ENCODE results near the gene FAHD2A. TPM values are rescaled to one million over a fixed set of nuclear protein-coding genes. Genes with fewer than 3 reads are reported as not detected.
A peak's percentile ranks its signal among the peaks of the same experiment; 100 is the strongest.
"Not testable (repeated sequence)": the region's sequence is repeated elsewhere in the genome, so short reads cannot be mapped to it uniquely, and the experiment has no call there.

Gene FAHD2A, protein sequence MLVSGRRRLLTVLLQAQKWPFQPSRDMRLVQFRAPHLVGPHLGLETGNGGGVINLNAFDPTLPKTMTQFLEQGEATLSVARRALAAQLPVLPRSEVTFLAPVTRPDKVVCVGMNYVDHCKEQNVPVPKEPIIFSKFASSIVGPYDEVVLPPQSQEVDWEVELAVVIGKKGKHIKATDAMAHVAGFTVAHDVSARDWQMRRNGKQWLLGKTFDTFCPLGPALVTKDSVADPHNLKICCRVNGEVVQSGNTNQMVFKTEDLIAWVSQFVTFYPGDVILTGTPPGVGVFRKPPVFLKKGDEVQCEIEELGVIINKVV
- total RNA-seq: 10 to 100 TPM; 34.8 to 38.2 TPM

DNA sequence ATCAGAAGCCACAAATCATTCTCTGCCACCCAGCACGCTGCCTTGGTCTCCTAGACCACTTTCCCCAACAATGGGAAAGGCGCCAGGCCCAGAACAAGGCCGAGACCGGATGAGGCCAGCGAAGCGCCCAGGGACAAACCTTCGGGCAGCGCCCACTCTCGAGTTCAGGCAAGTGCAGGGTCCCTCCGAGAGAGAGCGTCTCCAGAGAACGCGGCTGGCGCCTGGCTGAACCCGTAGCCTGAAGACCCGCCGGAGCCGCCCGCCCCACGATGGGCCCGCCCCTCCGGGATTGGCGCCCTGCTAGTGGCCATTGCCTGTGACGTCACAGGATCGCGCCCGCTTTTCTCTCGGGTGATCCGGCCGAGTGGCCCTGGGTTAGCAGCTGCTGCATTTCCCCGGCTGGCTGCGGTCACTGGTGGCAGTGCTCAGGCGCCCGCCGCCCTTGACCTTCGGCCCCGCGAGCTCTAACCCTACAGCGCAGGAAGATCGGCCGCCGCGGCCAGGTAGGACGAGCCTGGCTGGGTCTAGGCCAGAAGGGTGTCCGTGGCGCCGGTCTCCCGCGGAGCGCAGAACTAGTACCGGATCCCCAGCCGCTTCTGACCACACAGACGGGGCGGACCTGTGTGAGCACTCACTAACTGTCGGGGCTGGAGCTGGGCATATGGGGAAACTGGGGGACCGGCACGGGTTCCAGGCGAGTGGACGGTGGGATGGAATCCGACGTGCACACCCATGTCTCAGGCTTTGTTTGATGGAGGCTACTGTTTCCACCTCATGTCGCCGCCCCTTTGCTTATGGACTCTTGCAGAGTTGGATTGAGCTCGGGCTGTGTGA is at the start of gene FAHD2A:
Gene FAHD2A (plus strand): TSS at position 339 of the 834 bp plus-strand sequence. CDS start 2,851 bp downstream, outside the sequence.
- H3K9me3 Mint-ChIP-seq: no peaks in the 10 kb centered on the region
- peak within 1 kb of the TSS; percentile 96 for H3K27ac Mint-ChIP-seq
- POLR2A ChIA-PET: interaction anchor here (0.7 to 1.0 kb wide), 2 partner anchors 14 to 346 kb away, joined by 3 to 4 read pairs; no protein-coding TSS in a partner anchor
- no peaks in the 10 kb centered on the region for H3K27me3 Mint-ChIP-seq
- H3K36me3 Mint-ChIP-seq: peaks cover 2% of the 10 kb centered on the region
- peaks cover 15% of the 10 kb centered on the region for H3K4me1 Mint-ChIP-seq
- DNase-seq: peak; percentile 96
- ATAC-seq (ENCODE audit: low read depth): peak; percentile 93
- H3K4me3 Mint-ChIP-seq: peak within 1 kb of the TSS; percentile 94

DNA sequence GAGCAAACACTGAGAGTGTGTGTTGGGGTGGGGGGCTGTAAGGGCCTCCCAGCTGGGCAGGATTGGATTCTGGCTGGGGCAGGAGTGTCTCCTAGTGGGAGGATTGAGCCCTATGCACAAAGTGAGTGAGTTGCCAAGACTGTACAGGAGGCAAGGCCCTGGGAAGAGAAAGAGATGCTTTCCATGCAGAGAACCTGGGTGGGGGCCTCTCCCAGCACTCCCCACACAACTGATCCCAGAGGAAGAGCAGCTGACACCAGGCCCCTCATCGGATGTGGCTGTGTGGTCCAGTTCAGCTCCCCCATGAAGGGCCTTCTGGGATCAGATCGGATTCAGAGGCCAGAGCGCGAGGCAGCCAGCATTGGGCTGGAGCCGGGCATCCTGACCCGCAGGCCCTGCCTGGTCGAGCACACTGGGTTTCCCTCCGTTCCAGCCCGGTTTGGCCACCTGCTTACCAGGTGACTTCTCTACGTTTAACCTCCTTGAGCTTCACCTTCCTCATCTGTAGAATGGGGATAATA is 49.4 kb upstream of the FAHD2A start:
- ATAC-seq (ENCODE audit: low read depth) (no peak), DNase-seq (no peak)
- H3K4me3 Mint-ChIP-seq: no peak overlapping the region
- POLR2A ChIA-PET: no interaction called here
- H3K9me3 Mint-ChIP-seq: no peaks in the 10 kb centered on the region
- no peaks in the 10 kb centered on the region for H3K4me1 Mint-ChIP-seq
- no peak overlapping the region for H3K27ac Mint-ChIP-seq
- H3K36me3 Mint-ChIP-seq: no peaks in the 10 kb centered on the region
- peaks cover 6% of the 10 kb centered on the region for H3K27me3 Mint-ChIP-seq

DNA sequence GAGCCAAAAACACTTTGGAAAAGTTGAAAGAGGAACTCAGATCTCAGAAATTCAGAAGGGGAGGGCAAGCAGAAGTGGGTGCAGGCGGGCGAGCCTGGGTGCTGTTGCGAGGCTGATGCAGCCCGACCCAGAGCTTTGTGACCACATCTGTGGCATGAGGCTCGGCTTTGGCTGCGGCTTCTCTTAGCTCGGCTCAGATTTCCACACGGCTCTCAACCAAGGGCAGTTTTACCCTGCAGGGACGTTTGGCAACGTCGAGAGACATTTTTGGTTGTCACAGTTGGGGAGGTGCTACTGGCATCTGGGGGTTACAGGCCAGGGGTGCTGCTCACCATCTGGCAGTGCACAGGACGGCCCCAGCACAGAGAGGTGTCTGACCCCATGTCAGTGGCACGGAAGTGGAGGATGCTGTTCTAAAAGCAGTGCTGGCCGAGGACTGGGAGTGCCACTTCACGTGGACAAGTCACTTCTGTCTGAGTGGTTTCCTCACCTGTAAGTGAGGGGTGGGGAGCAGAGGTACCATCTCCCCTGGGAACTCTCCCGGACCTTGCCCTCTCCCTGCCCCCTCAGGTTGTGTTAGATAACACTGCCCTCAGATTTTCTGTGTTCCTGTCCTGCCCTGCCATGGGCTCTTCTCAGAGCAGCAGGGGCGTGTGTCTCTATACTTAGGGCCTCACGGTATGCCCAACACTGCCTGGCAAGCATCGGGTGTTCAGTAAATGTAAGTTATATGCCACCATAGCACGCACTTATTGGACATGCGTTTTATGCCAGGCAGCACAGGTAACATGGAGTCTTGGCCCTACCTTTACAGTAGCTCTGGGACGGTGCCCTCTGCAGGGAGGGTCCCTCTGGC is 48.7 kb upstream of the FAHD2A start:
- no peak overlapping the region for H3K27ac Mint-ChIP-seq
- no peaks in the 10 kb centered on the region for H3K9me3 Mint-ChIP-seq
- no peak for ATAC-seq (ENCODE audit: low read depth)
- H3K27me3 Mint-ChIP-seq: peaks cover 3% of the 10 kb centered on the region
- H3K36me3 Mint-ChIP-seq: no peaks in the 10 kb centered on the region
- DNase-seq: no peak
- no peaks in the 10 kb centered on the region for H3K4me1 Mint-ChIP-seq
- POLR2A ChIA-PET: no interaction called here
- no peak overlapping the region for H3K4me3 Mint-ChIP-seq

DNA sequence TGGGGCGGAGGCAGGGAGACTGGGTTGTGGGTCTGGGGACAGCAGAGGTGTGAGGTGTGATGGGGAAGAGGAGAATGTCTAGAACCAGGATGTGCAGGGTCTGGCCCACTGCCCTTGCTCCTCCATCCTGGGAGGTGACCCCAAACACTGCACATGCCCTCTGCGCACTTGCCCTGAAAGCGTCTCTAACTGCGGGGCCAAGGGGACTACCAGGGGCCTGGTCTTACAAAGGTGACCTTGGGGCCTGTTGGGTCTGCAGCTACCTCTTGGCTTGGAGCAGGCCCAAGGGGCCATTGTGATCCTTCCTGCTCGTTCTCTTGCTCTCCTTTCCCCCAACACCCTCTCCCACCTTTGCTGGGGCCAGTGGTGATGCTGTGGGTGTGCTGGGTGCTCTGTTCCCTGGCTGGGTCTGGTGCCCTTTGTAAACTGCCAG is 48.0 kb upstream of the FAHD2A start:
- POLR2A ChIA-PET: no interaction called here
- no peaks in the 10 kb centered on the region for H3K9me3 Mint-ChIP-seq
- H3K27me3 Mint-ChIP-seq: peaks cover 3% of the 10 kb centered on the region
- no peaks in the 10 kb centered on the region for H3K36me3 Mint-ChIP-seq
- no peak overlapping the region for H3K27ac Mint-ChIP-seq
- H3K4me3 Mint-ChIP-seq: no peak overlapping the region
- no peaks in the 10 kb centered on the region for H3K4me1 Mint-ChIP-seq
- no peak for ATAC-seq (ENCODE audit: low read depth)
- DNase-seq: no peak

DNA sequence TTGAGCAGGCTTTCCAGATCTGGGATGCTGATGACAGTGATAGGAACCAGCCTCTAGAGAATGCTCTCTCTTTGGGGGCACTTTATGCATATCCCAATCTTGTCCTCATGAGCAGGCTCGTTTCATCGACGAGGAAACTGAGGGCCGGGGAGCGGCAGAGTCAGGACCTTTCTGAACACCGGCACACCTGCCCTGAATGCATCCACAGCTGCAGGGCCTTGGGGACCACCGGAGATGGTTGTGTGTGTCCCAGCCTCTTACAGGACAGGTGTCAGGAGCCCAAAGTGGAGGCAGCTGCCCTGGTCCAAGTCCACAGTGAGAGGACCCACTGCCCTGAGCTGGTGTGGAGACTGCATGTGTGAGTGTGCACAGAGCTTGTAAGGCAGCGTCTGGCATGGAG is 47.6 kb upstream of the FAHD2A start:
- no peaks in the 10 kb centered on the region for H3K4me1 Mint-ChIP-seq

DNA sequence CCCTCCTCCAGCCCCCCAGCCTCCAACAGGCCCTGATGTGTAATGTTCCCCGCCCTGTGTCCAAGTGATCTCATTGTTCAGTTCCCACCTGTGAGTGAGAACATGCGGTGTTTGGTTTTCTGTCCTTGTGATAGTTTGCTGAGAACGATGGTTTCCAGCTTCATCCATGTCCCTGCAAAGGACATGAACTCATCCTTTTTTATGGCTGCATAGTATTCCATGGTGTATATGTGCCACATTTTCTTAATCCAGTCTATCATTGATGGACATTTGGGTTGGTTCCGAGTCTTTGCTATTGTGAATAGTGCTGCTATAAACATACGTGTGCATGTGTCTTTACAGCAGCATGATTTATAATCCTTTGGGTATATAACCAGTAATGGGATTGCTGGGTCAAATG is 47.0 kb upstream of the FAHD2A start:
- H3K9me3 Mint-ChIP-seq; ATAC-seq (ENCODE audit: low read depth); H3K36me3 Mint-ChIP-seq; H3K27me3 Mint-ChIP-seq; H3K4me1 Mint-ChIP-seq; H3K27ac Mint-ChIP-seq; POLR2A ChIA-PET; H3K4me3 Mint-ChIP-seq; DNase-seq: not testable (repeated sequence)

More for the DNA sequence above, 47.6 kb upstream of the FAHD2A start:
- Mint-ChIP-seq H3K9me3 (no peaks in the 10 kb centered on the region), H3K27ac (no peak overlapping the region), H3K27me3 (peaks cover 3% of the 10 kb centered on the region), H3K4me3 (no peak overlapping the region), H3K36me3 (no peaks in the 10 kb centered on the region)
- DNase-seq (no peak), ATAC-seq (ENCODE audit: low read depth) (no peak)
- POLR2A ChIA-PET: no interaction called here

DNA sequence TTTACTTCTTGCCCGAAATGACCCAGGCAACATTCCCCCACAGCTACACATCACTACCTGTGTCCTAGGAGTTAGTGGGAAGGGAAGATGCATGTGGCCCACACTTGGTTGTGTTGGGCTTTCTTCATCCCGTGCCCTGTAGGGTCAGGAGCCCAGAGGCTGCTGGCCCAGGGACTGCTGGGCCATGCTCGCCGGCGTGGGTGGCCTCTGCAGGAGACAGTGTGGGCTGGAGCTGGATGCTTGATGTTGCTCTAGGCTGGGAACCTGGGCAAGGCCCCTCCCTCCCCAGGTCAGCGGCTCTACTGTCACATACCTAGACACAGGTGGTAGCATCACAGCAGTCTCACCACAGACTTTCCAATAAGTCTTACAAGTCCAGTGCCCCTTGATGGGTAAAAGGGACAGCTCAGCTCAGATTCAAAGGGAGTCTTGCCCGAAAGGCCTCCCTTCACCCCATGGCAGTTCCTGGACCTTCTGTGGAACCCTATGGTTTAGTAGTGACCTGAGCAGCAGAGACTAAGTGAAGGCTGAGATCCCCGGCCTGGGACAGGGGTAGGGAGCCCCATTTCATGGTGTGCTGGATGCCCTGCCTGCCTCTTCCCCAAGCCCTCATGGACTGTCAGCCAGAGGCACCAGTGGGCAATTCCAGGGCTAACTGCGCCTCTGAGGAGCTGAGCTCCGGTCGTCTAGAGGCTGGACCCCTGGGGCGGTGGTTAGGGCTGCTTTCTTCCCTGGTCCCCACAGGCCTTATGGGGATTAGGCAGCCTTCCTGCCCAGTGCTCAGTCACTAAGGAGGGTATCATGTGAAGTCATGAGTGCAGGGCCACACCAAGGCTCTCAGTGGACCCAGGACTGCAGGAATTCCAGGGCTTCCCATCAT is 45.4 kb upstream of the FAHD2A start:
- Mint-ChIP-seq H3K4me3 (no peak overlapping the region), H3K36me3 (no peaks in the 10 kb centered on the region), H3K27me3 (no peaks in the 10 kb centered on the region), H3K9me3 (no peaks in the 10 kb centered on the region), H3K27ac (no peak overlapping the region), H3K4me1 (no peaks in the 10 kb centered on the region)
- DNase-seq: no peak
- POLR2A ChIA-PET: no interaction called here
- no peak for ATAC-seq (ENCODE audit: low read depth)

DNA sequence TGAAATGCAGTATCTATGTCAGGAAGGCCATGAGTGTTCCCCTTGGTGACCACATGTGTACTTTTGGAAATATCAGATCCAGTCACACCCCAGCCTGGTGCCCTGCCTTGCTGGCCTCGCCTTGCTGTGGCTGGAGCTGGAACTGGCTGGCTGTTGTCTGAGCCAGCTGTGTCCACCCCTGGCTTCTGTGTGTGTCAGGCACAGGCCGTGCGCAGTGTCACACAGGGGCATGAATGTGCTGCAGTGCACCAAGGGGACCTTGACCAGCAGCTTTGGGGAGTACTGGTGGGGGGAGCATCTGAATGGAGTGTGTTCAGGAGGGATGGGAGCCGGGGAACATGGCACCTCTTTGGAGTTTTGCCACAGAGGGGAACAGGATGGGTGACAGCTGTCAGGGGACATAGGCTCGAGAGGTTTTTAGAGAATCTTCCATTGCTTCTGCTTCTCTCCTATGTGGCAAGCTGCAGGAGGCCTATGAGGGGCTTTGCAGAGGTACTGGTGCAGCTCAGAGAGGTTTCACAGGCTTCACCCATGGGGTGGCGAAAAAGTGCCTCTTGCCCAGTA is 44.7 kb upstream of the FAHD2A start:
- Mint-ChIP-seq H3K27ac (no peak overlapping the region), H3K4me3 (no peak overlapping the region), H3K27me3 (no peaks in the 10 kb centered on the region), H3K4me1 (no peaks in the 10 kb centered on the region), H3K9me3 (no peaks in the 10 kb centered on the region), H3K36me3 (no peaks in the 10 kb centered on the region)
- POLR2A ChIA-PET: no interaction called here
- ATAC-seq (ENCODE audit: low read depth) (no peak), DNase-seq (no peak)

DNA sequence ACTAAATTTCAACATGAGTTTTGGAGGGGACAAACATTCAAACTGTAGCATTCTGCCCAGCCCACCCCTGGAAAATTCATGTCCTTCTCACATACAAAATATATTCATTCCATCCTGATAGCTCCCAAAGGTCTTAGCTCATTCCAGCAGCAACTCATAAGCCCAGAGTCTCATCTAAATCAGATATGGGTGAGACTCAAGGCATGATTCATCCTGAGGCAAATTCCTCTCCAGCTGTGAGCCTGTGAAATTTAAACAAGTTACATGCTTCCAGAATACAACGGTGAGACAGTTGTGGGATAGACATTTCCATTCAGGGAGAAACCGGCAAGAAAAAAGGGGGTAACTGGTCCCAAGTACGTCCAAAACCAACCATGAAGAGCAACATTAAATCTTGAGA is 43.5 kb upstream of the FAHD2A start:
- no peaks in the 10 kb centered on the region for H3K4me1 Mint-ChIP-seq
- H3K36me3 Mint-ChIP-seq: no peaks in the 10 kb centered on the region
- ATAC-seq (ENCODE audit: low read depth) (no peak), DNase-seq (no peak)
- POLR2A ChIA-PET: no interaction called here
- H3K27ac Mint-ChIP-seq: no peak overlapping the region
- no peak overlapping the region for H3K4me3 Mint-ChIP-seq
- H3K27me3 Mint-ChIP-seq: peaks cover 2% of the 10 kb centered on the region
- no peaks in the 10 kb centered on the region for H3K9me3 Mint-ChIP-seq

DNA sequence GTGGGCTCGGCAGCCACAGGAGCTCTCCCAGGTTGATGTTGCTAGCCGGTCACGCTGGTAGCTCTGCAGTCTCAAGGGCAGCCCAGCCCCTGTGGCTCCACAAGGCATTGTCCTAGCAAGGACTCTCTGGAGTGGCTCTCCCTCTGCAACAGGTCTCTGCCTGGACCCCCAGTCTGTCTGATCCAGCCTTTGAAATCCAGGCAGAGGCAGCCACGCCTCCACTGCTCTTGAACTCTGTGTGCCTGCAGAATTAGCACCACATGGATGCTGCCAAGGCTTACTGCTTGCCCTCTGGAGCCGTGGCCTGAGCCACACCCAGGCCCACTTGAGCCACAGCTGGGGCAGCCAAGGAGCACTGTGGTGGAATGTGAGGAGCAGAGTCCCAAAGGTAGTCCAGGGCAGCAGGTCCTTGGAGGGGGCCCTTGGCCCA is 43.0 kb upstream of the FAHD2A start:
- ATAC-seq (ENCODE audit: low read depth) (no peak), DNase-seq (no peak)
- H3K27ac Mint-ChIP-seq: no peak overlapping the region
- POLR2A ChIA-PET: no interaction called here
- H3K4me3 Mint-ChIP-seq: no peak overlapping the region
- H3K36me3 Mint-ChIP-seq: no peaks in the 10 kb centered on the region
- H3K4me1 Mint-ChIP-seq: no peaks in the 10 kb centered on the region
- peaks cover 5% of the 10 kb centered on the region for H3K27me3 Mint-ChIP-seq
- no peaks in the 10 kb centered on the region for H3K9me3 Mint-ChIP-seq

DNA sequence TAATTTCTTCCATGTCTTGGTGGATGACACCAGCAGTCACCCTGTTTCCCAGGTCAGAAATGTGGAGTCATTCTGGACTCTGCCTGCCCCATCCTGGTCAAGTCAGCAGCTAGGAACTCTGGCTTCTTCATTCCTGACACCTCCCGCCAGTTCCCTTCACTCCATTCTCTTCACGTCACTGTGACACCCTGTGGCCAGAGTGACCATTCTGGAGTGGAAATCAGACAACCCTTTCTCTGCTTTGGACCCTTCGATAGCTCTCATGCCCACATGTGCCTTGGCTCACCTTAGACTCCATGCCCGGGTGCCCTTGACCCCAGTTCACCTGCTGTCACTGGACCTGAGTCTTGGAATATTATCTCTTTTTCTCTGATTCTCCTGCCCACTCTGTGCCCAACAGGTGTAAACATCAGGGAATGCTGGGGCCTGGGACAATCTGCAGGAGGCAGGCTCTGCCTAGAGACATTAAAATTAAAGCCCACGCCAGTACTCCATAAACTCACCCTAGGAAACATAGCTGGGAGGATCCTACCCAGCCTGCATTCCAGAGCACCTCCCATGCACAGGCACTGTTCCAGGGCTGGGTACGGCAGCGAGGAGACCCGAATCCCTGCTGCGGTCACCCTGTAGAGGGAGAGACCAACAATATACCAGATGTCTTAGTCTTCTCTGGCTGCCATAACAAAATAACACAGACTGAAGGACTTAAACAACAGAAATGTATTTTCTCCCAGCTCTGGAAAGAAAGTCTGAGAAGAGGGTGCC is 41.1 kb upstream of the FAHD2A start:
- ATAC-seq (ENCODE audit: low read depth) (no peak), DNase-seq (no peak)
- H3K27ac Mint-ChIP-seq: no peak overlapping the region
- no peaks in the 10 kb centered on the region for H3K36me3 Mint-ChIP-seq
- H3K27me3 Mint-ChIP-seq: peaks cover 8% of the 10 kb centered on the region
- POLR2A ChIA-PET: no interaction called here
- H3K4me1 Mint-ChIP-seq: no peaks in the 10 kb centered on the region
- H3K9me3 Mint-ChIP-seq: no peaks in the 10 kb centered on the region
- no peak overlapping the region for H3K4me3 Mint-ChIP-seq

DNA sequence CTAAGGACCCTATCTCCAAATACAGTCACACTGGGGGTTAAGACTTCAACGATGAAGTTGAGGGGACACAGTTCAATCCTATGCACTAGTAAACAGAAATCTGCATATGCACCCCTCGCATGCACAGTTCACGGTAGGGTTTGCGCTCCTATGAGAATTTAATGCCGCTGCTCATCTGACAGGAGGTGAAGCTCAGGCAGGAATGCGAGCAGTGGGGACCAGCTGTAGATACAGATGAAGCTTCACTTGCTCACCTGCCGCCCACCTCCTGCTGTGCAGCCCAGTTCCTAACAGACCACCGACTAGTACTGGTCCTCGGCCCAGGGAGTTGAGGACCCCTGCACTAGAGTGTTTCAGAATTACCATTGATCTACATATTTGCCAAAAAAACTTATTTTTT is 40.0 kb upstream of the FAHD2A start:
- Mint-ChIP-seq H3K27me3 (peaks cover 14% of the 10 kb centered on the region), H3K9me3 (no peaks in the 10 kb centered on the region), H3K4me1 (no peaks in the 10 kb centered on the region), H3K36me3 (no peaks in the 10 kb centered on the region), H3K27ac (no peak overlapping the region), H3K4me3 (no peak overlapping the region)
- no peak for ATAC-seq (ENCODE audit: low read depth)
- POLR2A ChIA-PET: no interaction called here
- DNase-seq: no peak
